Osteocyte (in vitro differentiated cells): ENCODE measurements around the gene PRR36. TPM values are rescaled to one million over a fixed set of nuclear protein-coding genes. Genes with fewer than 3 reads are reported as not detected.

Experiments
- DNase-seq: peaks from one replicate; pipeline ENCODE4 v3.0.0; 2021; ENCODE audit warnings: mixed read lengths; ENCODE audit not compliant: unreplicated experiment; ENCODE audit errors: extremely low spot score
- H3K27ac Mint-ChIP-seq: one replicate; pipeline ENCODE4 v1.8.0; 2021; ENCODE audit warnings: mild to moderate bottlenecking, mixed read lengths; ENCODE audit not compliant: unreplicated experiment
- H3K27me3 Mint-ChIP-seq: one replicate; pipeline ENCODE4 v1.8.0; 2021; ENCODE audit warnings: mixed read lengths; ENCODE audit not compliant: unreplicated experiment
- H3K36me3 Mint-ChIP-seq: one replicate; pipeline ENCODE4 v1.8.0; 2021; ENCODE audit warnings: mixed read lengths; ENCODE audit not compliant: unreplicated experiment
- H3K4me1 Mint-ChIP-seq: one replicate; pipeline ENCODE4 v1.8.0; 2021; ENCODE audit warnings: mixed read lengths; ENCODE audit not compliant: unreplicated experiment
- H3K4me3 Mint-ChIP-seq: one replicate; pipeline ENCODE4 v1.8.0; 2021; ENCODE audit warnings: mild to moderate bottlenecking, moderate library complexity, mixed read lengths; ENCODE audit not compliant: unreplicated experiment
- H3K9me3 Mint-ChIP-seq: one replicate; pipeline ENCODE4 v1.8.0; 2021; ENCODE audit warnings: mixed read lengths; ENCODE audit not compliant: unreplicated experiment
- CTCF ChIP-seq: fragments of 200-600 bp; sonication (generic); IDR thresholded peaks from 2 replicates; pipeline ENCODE4 v1.5.0; 2021; ENCODE audit warnings: antibody characterized with exemption, mild to moderate bottlenecking, moderate library complexity
- total RNA-seq: library from RNA; stranded (reverse); gene quantifications from 2 replicates; pipeline ENCODE4 v1.2.1, GENCODE V29; 2021

The PRR36 gene
- total RNA-seq, 1 donor from 2014 or later, result 0.51 TPM

GRCh38 chr19:7872306-7873204, 1.6 kb downstream of the PRR36 start:
- DNase-seq, result no peak
- H3K27ac Mint-ChIP-seq, result no peak overlapping the region
- no peaks in the 10 kb centered on the region for H3K9me3 Mint-ChIP-seq
- peaks cover 31% of the 10 kb centered on the region for H3K4me1 Mint-ChIP-seq
- peaks cover 28% of the 10 kb centered on the region for H3K27me3 Mint-ChIP-seq
- no peak for TF ChIP-seq CTCF
- peak overlapping the region; percentile 78 for H3K4me3 Mint-ChIP-seq
- H3K36me3 Mint-ChIP-seq, result no peaks in the 10 kb centered on the region

- Mint-ChIP-seq H3K4me1 (peaks cover 28% of the 10 kb centered on the region), H3K4me3 (peak overlapping the region; percentile 78), H3K27ac (peak overlapping the region; percentile 85), H3K9me3 (no peaks in the 10 kb centered on the region), H3K27me3 (peaks cover 34% of the 10 kb centered on the region), H3K36me3 (no peaks in the 10 kb centered on the region)
- DNase-seq, result peak; percentile 95
- TF ChIP-seq CTCF, result no peak
These were observed 2.5 kb downstream of the PRR36 start for GRCh38 chr19:7871437-7872305.

GRCh38 chr19:7870571-7871436, 3.4 kb downstream of the PRR36 start:
- no peak for DNase-seq
- Mint-ChIP-seq H3K9me3 (no peaks in the 10 kb centered on the region), H3K4me3 (peak overlapping the region; percentile 78), H3K4me1 (peaks cover 28% of the 10 kb centered on the region), H3K27ac (peak overlapping the region; percentile 85), H3K27me3 (peaks cover 28% of the 10 kb centered on the region), H3K36me3 (no peaks in the 10 kb centered on the region)
- no peak for TF ChIP-seq CTCF

DNA sequence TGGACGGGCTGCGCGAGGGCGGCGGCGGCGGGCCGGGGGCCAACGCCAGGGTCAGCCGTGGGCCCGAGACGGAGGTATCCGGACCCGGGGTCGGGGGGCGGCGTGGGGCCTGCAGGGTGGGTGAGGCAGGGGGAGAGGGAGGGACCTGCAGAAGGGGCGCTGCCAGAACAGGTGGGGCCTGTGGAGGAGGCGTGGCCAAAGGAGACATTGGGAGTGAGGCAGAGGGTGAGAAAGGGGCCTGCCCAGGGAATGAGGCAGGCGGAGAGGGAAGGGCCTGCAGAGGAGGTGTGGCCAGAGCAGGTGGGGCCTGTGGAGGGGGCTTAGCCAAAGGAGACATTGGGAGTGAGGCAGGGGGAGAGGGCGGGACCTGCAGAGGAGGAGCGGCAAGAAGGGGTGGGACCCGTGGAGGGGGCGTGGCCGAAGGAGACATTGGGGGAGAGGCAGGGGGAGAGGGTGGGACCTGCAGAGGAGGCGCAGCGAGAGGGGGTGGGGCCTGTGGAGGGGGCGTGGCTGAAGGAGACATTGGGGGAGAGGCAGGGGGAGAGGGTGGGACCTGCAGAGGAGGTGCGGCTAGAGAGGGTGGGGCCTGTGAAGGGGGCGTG, 4.2 kb downstream of the PRR36 start:
- DNase-seq, result no peak
- Mint-ChIP-seq H3K9me3 (no peaks in the 10 kb centered on the region), H3K4me1 (peaks cover 28% of the 10 kb centered on the region), H3K36me3 (no peaks in the 10 kb centered on the region), H3K27me3 (peaks cover 27% of the 10 kb centered on the region), H3K27ac (no peak overlapping the region), H3K4me3 (peak overlapping the region; percentile 45)
- no peak for TF ChIP-seq CTCF
